GM18909 (cell line): ENCODE measurements around the gene PRSS53.

ENCODE experiments used
- ATAC-seq: cut with Tn5 transposase; IDR thresholded peaks from one replicate; pipeline ENCODE4 v1.9.1; 2021; ENCODE audit warnings: mild to moderate bottlenecking; ENCODE audit not compliant: unreplicated experiment, poor library complexity

Gene PRSS53

DNA sequence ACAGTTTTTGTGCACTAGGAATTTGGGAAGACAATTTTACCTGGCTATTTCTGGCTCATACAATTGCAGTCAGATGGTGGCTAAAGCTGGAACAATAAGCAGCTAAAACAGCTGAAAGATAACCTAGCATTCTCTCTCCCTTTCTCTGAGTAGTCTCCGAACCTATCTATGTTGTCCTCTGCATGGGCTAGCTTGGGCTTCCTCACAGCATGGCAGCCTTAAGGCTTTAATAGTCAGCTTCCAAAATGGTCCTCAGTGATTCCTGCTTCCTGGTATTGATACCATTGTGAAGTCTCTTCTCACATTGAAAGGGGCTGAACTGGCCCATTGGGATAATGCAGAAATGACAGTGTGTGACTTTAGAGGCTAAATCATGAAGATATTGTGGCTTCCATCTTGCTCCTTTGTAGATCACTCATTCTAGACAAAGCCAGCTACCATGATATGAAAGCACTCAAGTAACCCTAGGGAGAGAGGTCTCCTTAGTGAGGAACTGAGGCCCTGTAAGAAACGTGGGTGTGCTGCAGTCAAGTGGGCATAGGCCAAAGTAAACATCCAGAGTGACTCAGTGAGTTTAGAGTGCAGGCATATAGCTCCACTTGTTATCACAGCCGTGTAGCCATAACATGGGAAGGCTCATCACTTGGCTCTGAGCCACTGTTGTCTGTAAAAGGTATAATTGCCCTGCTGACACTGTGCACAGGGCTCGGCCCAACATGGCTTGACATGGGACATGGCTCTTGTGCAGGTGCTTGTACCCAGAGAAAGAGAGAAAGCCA is 11.3 kb upstream of the PRSS53 start:
- ATAC-seq = no peak

DNA sequence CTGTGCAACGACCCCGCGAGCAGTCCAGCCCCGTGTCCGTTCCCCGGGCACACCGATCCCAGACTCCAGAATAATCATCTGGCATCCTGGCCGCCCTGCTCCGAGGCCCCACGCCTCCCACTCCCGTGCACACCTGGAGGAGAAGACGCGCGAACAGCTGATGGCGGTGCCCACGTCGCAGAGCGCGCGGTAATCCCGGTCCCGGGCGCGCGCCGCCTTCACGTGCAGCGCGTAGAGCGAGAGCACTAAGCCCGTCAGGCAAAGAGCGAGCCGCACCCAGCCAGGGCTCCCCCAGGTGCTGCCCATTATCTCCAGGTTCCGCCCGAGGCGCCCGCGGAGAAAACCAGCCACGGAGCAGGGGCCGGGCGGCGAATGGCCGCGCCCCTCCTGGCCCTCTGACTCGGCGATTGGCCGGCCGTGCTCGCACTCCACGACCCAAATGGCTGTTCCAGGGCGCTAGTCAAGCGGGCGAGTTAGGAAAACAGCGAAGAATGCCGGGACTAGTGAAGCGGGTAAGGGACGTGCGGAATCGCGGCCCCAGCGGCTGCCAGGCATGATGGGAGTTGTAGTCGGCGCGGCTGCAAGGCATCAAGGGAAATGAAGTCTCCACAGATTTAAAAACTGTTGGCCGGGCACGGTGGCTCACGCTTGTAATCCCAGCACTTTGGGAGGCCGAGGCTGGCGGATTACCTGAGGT is 5.8 kb upstream of the PRSS53 start, which contains the start of gene VKORC1:
VKORC1 (minus strand) TSS at position 374 of the 697 bp plus-strand sequence; CDS start at position 306, 68 bp downstream.
- ATAC-seq = peak; percentile 86

DNA sequence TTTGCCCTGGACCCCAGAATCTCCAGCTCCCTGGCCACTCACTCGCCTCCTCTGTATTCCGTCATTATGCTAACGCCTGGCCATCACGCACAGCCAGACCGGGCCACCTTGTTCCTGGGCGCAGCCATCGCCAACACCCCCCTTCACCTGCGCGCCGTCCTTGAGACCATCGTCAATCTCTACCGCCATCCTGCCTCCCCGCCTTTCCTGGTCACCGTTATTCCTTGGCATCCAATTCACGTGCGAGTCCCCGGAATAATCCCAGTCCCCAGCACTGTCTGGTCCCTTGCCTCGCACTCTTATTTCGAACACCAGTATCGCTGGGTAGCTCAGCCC is 5.3 kb upstream of the PRSS53 start:
- no peak for ATAC-seq

DNA sequence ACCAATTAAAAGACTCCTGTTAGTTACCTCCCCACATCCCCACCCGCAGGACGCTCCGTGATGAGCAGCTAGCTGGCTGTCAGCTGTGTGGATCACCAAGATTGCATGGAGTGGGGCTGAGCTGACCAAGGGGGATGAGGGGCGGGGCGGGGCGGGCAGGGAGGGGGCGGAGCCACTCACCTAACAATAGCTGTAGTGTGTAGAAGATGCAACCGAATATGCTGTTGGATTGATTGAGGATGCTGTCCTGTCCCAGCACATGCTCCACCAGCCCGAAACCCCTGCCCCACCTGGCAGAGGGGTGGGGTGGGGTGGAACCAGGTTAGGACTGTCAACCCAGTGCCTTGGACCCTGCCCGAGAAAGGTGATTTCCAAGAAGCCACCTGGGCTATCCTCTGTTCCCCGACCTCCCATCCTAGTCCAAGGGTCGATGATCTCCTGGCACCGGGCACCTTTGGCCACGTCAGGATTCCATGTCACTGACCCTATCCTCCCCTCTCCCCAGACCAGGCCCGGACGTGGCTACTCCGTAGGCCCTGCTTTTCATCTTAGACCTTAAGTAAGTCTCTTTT is 4.5 kb upstream of the PRSS53 start:
- no peak for ATAC-seq

DNA sequence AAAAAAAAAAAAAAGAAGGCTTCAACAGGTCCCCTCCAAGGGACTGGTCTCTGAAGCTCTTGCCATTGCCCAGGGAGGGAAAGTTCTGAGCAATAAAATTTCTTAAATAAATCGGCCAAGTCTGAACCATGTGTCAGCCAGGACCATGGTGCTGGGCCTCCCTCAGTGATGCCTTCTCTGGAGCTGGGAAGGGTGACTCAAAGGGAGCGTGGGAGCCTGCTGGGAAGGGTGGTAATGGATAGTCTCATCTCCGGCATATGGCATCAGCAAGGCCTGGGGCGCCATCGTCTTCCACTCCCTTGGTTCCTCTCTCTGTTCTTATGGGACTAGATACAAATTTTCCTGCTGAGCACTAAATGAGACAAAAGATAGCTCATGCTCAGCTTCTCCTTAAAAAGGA is 3.6 kb upstream of the PRSS53 start:
- ATAC-seq = no peak

DNA sequence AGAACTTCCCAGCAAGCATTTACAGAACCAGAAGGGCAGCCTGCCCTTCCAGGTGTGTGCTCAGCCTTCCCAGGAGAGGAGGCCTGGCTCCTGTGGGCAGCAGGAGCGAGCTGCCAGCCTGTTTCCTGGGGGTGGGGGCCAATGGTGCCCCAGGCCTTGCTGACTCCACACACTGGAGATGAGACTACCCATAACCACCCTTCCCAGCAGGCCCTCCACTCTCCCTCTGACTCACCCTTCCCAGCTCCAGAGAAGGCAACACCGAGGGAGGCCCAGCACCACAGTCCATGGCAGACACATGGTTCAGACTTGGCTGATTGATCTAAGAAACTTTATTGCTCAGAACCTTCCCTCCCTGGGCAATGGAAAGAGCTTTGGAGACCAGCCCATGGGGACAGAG is 1.8 kb upstream of the PRSS53 start:
- no peak for ATAC-seq

DNA sequence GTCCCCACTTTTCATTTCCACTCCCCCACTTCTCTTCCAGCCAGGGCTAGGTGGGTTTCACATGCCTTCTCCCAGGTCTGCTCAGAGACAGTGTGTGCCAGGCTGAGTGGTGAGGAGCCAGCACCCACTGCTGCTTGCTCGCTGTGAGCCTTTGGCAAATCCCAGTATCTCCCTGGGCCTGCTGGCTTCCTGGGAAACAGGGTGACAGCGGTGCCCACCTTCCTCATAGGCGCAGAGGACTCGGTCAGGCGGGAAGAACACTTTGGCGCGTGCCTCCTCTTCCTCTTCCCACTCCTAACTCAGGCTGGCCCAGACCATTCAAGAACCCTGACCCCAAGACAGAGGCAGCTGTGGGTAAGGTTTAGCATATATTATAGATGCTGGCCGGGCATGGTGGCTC is 456 bp upstream of the PRSS53 start:
- no peak for ATAC-seq

DNA sequence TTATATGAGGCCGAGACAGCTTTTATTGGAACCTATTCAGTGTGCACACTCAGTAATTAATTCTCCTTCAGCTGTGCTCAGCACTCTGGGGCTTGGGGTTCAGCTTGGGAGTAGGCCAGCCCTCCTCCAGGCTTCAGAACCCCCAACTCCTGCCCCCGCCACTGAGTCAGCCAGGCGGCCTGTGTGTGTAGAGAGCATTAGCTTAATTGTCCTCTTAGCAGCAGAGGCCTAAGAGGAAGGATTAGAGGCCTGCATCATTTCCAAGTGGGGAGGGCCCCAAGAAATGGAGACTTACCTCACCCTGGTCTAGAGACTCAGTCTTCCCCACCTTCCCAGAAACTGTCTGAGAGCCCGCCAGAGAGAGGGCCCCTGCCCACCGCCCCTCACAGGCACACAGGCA is 772 bp downstream of the PRSS53 start:
- ATAC-seq = no peak

DNA sequence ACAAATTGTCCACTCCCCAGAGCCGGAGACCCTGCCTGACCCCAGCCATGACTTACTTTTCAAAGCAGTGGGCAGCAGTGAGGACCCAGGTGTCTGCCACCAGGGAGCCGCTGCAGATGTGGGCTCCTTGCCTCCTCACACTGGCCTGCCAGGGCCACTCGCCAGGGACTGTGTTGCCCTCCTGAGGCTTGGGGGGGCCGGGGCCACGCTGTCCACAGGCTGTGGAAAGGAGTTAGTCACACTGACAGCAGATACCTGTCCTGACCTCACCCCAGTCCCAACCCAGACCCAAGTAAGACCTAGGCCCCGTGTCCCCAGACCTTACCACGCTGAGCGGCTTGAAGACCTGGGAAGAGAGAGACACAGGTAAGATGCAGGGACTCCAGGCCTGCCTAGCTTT is 1.3 kb downstream of the PRSS53 start:
- ATAC-seq = no peak

DNA sequence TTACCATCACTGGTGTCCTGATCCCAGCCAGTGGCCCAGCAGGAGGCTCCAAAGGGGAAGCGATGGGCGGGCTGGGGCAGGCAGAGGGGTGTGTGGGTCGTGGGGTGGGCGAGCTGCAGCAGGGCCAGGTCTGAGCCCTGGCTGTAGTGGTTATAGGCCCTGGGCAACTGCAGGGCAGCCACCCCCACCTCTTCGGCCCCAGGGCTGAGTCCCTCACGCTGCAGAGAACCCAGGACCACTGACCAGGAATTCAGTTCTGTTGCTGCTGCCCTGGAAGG is 2.2 kb downstream of the PRSS53 start:
- ATAC-seq = no peak

DNA sequence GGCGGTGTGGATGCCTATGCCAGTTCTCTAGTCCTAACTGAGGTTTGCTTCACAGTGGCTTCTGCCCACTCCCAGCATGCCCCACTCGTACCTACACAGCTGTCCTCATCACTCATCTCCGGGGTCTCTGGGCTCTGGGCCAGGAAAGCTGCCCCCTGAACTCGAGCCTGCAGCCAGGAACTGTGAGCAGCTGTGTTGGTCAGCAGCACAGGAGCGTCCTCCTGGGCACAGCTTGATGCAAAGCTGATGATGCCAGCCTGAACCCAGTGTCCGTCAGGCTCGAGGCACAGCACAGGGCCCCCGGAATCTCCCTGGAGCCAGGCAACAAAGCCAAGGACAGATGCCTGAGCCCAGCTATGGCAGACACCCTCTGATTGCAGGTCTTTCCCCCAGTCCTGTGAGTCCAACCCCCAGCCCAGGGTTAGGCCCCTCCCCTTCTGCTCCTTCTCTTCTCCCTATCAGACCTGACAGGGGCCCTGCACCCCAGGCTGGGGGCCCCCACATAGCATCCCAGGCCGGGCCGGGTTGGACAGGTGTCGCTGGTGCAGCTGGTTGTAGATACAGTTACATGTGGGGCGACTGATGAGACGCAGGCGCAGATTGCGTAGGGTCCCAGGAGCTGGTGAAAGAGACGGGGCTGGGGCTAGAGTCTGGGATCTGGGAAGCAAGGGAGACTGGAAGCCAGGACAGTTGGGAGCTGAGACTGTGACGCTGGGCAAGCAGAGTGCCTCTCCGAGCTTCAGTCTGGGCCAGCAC is 2.7 kb downstream of the PRSS53 start:
- no peak for ATAC-seq

DNA sequence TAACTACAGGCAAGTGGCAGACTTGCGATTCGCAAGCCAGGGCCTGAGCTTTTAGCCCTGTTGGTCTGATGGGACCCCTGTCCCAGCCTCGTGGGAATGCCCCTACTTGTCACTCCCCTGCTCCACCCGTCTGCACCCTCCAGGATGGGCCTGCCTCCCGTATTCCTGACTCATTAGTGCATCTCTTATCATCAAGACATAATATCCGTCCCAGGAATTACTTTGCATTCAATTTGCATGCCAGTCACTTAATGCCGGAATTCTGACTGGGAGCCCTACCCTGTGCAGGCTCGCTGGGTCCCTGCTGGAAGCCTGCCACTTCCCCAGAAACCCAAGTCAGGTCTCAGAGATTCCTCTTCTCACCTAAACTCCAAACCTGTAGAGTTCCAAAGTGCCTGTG is 3.3 kb downstream of the PRSS53 start:
- no peak for ATAC-seq

DNA sequence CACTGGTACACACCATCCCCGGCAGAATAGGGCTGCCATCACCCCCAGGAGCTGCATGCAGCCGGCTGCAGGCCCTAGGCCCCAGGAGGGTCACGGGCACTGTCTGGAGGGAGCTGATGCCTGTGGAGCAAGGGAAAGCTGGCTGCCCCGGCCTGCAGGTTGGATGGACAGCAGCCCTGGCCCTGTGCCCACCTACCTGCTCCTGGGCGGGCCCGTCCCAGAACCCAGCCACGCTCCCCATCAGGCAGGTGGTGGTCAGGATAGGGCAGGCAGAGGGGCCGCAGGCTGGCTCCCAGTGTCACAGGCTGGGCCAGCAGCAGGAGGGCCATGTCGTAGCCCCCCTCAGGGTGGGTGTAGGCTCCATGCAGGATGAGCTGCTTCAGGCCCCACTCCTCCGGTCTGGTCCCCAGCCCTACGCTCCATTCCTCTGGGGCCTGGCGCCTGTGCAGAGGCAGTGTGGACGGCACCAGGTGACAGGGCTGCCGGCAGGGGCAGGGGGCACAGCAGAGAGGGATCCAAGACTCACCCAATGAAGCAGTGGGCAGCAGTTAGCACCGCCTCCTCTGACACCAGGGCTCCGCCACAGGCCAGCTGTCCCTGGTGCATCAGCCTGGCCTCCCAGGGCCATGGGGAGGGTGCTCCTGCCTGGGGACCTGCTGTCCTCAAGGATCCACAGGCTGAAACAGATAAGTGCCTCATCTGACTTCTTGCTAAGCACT is 4.0 kb downstream of the PRSS53 start:
- no peak for ATAC-seq

DNA sequence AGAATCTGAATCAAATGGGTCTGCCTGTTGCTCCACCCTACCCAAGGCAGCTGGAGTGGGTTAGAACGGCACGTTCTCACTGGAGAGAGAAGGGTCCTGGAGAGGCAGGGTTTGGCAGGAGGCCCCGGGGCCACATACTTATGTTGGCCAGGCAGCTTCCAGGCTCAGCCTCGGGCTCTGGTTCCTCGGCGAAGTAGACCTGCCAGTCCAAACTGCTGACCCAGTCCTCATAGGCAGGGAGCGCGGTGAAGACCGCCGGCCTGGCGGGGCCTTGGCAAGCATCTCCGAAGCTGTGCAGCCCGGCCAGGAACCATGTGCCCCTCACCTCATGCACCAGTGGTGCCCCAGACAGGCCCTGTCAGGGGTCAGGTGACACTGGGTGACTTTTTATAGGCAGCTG is 4.8 kb downstream of the PRSS53 start:
- no peak for ATAC-seq

DNA sequence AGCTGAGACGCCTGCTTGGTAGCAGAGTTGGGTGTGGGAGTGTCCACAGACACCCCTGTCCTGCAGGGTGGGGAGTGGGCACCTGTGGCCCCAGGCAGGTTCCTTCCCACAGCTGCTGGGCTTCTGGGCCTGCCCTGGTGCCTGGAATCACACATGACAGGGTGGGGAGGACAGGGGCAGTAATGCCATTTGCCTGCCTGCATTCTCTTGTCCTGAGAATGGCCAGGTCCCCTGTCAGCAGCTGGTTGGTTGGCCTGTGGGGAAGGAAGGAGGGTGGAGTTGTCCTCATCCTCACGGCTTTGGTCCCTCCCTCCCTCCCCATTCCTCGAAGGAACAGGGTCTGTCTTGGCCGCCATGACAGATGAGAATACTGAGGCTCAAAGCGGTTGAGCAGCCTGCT is 5.2 kb downstream of the PRSS53 start:
- ATAC-seq = no peak

DNA sequence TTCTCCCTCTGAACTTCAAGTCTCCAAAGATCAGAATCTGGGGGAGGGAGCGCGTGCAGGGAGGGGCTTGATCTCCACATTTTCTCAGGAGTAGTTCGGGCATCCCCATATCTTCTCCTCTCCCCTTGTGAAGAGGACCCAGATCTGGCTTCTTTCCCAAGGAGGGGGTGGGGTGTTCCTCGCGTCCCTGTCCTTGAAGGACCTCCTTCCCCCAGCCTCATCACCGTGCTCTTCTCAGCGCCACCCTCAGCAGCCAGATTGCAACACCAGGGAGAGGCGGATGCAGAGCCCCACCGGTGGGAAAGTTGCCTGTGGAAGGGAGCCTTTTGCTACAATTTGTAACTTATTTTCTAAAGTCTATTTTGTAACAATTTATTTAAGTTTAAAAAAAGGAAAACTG is 5.7 kb downstream of the PRSS53 start:
- ATAC-seq = no peak

DNA sequence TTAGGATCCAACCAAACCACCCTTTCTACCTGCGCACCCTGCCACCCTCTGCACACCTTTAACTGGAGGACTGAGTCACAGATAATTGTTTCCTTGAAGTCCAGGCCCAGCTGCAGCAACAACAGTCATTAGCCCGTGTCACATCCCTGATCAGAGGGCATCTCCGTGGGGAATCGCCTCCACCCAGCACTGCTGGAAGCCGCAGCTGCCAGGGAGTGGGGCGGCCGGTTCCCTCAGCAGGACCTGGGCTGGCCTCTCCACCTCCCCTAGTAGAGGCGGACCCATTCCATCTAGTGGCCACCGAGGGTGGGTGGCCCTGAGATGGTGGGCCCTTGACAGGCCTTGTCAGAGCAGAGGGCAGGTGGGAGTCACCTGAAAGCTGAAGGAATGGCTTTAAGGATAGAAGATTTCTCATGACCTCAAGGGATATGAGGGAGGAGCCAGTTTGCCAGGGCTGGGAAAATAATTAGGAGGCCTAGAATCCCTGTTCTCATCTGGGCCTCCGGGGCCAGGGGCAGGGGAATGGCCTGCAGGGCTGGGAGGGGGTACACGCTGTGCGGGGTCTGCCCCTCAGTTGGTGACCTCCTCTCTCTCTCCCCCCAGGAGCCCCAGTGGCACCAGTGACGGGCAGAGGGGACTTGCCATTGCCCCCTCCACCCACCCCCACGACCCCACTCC is 6.2 kb downstream of the PRSS53 start:
- ATAC-seq = no peak

DNA sequence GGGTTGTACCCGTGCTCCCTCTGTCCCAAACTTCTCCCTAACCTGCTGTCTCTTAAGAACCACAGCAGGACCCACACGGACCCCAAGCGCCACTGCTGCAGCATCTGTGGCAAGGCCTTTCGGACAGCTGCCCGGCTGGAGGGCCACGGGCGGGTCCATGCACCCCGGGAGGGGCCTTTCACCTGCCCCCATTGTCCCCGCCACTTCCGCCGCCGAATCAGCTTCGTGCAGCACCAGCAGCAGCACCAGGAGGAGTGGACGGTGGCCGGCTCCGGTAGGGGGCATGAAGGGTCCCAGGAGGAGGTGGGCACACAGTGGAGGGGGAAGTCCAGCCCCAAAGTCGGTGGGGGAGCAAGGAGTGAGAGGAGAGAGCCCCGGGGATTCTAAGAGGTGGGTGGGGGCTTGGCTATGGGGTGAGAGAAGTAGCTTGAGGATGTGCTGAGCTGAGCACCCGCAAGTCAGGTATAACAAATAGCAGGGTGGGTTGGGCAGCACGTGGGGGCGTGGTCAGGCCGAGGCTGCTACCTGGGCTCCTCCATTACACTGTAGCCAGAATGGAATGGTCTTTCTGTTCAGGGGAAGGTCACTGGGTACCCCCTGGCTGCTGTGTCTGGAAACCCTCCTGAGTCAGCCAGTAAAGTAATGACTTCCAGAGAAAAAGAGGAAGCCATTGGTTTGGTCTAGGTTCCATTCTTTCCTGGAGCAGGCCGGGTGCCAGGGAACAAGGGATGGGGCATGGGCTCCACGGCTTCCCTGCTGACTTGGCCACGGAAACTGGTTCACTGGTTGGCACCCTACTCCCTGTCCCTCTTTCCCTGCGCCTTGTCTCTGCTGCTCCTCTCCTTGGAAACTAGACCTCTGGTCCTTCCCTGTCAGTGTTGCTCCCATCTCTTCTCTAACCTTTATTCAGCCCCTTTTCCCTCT is 7.1 kb downstream of the PRSS53 start:
- no peak for ATAC-seq
